Measurements from ENCODE around the gene RASGRP4.
A peak's percentile ranks its signal among the peaks of the same experiment; 100 is the strongest.
"Not testable (repeated sequence)": the region's sequence is repeated elsewhere in the genome, so short reads cannot be mapped to it uniquely, and the experiment has no call there.

RASGRP4 gene

GRCh38 chr19:38420935-38421334, 5.1 kb downstream of the RASGRP4 start:
- no peak for DNase-seq
- intact Hi-C loops (cut with DNase I): no loop called here

GRCh38 chr19:38417544-38418506, 8.2 kb downstream of the RASGRP4 start:
- DNase-seq: peak in 2 of 10 donors; percentile 12 to 22
- intact Hi-C loops (cut with DNase I): no loop called here

GRCh38 chr19:38417146-38417543, 8.9 kb downstream of the RASGRP4 start:
- intact Hi-C loops (cut with DNase I): no loop called here
- DNase-seq: no peak

- intact Hi-C loops (cut with DNase I): no loop called here
These were observed 12.6 kb downstream of the RASGRP4 start for GRCh38 chr19:38413416-38413815.

GRCh38 chr19:38412961-38413360, 13.1 kb downstream of the RASGRP4 start:
- intact Hi-C loops (cut with DNase I): no loop called here
- DNase-seq: peak in 1 of 10 donors; percentile 30

More at GRCh38 chr19:38413416-38413815, 12.6 kb downstream of the RASGRP4 start:
- peak in 1 of 10 donors; percentile 0 for DNase-seq

- intact Hi-C loops (cut with DNase I): no loop called here
- DNase-seq: peak in 1 of 10 donors; percentile 37
These were observed 13.5 kb downstream of the RASGRP4 start for GRCh38 chr19:38412491-38412890.

- DNase-seq; intact Hi-C loops (cut with DNase I): not testable (repeated sequence)
These were observed 14.1 kb downstream of the RASGRP4 start for GRCh38 chr19:38411898-38412297.

GRCh38 chr19:38411041-38411712, 14.8 kb downstream of the RASGRP4 start:
- intact Hi-C loops (cut with DNase I): no loop called here

GRCh38 chr19:38410407-38410806, 15.6 kb downstream of the RASGRP4 start:
- DNase-seq; intact Hi-C loops (cut with DNase I): not testable (repeated sequence)

More at GRCh38 chr19:38411041-38411712, 14.8 kb downstream of the RASGRP4 start:
- no peak for DNase-seq

GRCh38 chr19:38409631-38410133, 16.3 kb downstream of the RASGRP4 start:
- intact Hi-C loops (cut with DNase I): loop anchor here (10.0 kb wide), 2 partner anchors 525 to 935 kb away; partner anchors contain the start of genes MRPS12, SAMD4B and SARS2
- DNase-seq: no peak

GRCh38 chr19:38405276-38405675, 20.7 kb downstream of the RASGRP4 start:
- peak in 1 of 10 donors; percentile 41 for DNase-seq
- intact Hi-C loops (cut with DNase I): loop anchor here (10.0 kb wide), 2 partner anchors 530 to 940 kb away; partner anchors contain the start of genes MRPS12, SAMD4B and SARS2

GRCh38 chr19:38404858-38405257, 21.2 kb downstream of the RASGRP4 start:
- DNase-seq: peak in 1 of 10 donors; percentile 63
- intact Hi-C loops (cut with DNase I): loop anchor here (5.0 to 10.0 kb wide), 3 partner anchors 212 to 940 kb away; partner anchors contain the start of genes EIF3K, MAP4K1, MRPS12 and SAMD4B

GRCh38 chr19:38402967-38403674, 22.9 kb downstream of the RASGRP4 start, which contains the start of gene FAM98C:
Gene FAM98C (plus strand): TSS chr19:38403093. CDS start chr19:38403154, 61 bp downstream.
- intact Hi-C loops (cut with DNase I): loop anchor here (5.0 to 10.0 kb wide), 3 partner anchors 214 to 942 kb away; partner anchors contain the start of genes EIF3K, MAP4K1, MRPS12 and SAMD4B

GRCh38 chr19:38402623-38402966, 23.4 kb downstream of the RASGRP4 start:
- DNase-seq: no peak
- intact Hi-C loops (cut with DNase I): loop anchor here (5.0 to 10.0 kb wide), 3 partner anchors 215 to 942 kb away; partner anchors contain the start of genes EIF3K, MAP4K1, MRPS12 and SAMD4B

More at GRCh38 chr19:38402967-38403674, 22.9 kb downstream of the RASGRP4 start, which contains the start of gene FAM98C:
- peak; percentile 92 to 99 (median 96) for DNase-seq

- intact Hi-C loops (cut with DNase I): loop anchor here (5.0 to 10.0 kb wide), 3 partner anchors 216 to 944 kb away; partner anchors contain the start of genes EIF3K, MAP4K1, MRPS12 and SAMD4B
- no peak for DNase-seq
These were observed 24.9 kb downstream of the RASGRP4 start for GRCh38 chr19:38401148-38401547.

- DNase-seq: peak in 1 of 10 donors; percentile 24
- intact Hi-C loops (cut with DNase I): loop anchor here (5.0 to 10.0 kb wide), 3 partner anchors 217 to 944 kb away; partner anchors contain the start of genes EIF3K, MAP4K1, MRPS12 and SAMD4B
These were observed 25.7 kb downstream of the RASGRP4 start for GRCh38 chr19:38400361-38400760.

- DNase-seq: no peak
- intact Hi-C loops (cut with DNase I): no loop called here
These were observed 26.5 kb downstream of the RASGRP4 start for GRCh38 chr19:38399537-38399936.

- intact Hi-C loops (cut with DNase I): no loop called here
- peak in 1 of 10 donors; percentile 39 for DNase-seq
These were observed 26.9 kb downstream of the RASGRP4 start for GRCh38 chr19:38399081-38399480.

GRCh38 chr19:38395381-38396114, 30.5 kb downstream of the RASGRP4 start:
- intact Hi-C loops (cut with DNase I): no loop called here
- peak in 1 of 10 donors; percentile 45 for DNase-seq
